OCI-LY3 (cell line): ENCODE results near the gene FBXO34.
A peak's percentile ranks its signal among the peaks of the same experiment; 100 is the strongest.

Experiments
- H2AFZ ChIP-seq: fragments of 200-600, 300-600 bp; shearing (Covaris generic); 2 replicates; pipeline ENCODE4 v1.6.0; 2014; ENCODE audit warnings: antibody characterized with exemption, low read depth, low read length
- H3K27ac ChIP-seq: fragments of 200-600, 300-600 bp; sonication (generic); 2 replicates; pipeline ENCODE4 v1.5.1; 2014; ENCODE audit warnings: mild to moderate bottlenecking, low read length, moderate library complexity, mixed read lengths
- H3K27me3 ChIP-seq: fragments of 200-600, 300-600 bp; sonication (generic); 2 replicates; pipeline ENCODE4 v1.6.1; 2014; ENCODE audit warnings: low read depth, low read length, mixed read lengths
- H3K36me3 ChIP-seq: fragments of 200-600, 300-600 bp; sonication (generic); replicated peaks from 2 replicates; pipeline ENCODE3; 2014; ENCODE audit warnings: low read depth, low read length, mixed read lengths
- H3K4me1 ChIP-seq: fragments of 300-600, 200-600 bp; sonication (generic); 2 replicates; pipeline ENCODE4 v1.6.1; 2014; ENCODE audit warnings: low read length, mixed read lengths
- H3K4me2 ChIP-seq: fragments of 200-600, 300-600 bp; sonication (generic); 2 replicates; pipeline ENCODE4 v1.6.1; 2014; ENCODE audit warnings: low read length, mixed read lengths
- H3K4me3 ChIP-seq: fragments of 300-600, 200-600 bp; sonication (generic); 2 replicates; pipeline ENCODE4 v1.5.1; 2014; ENCODE audit warnings: antibody characterized with exemption, mild to moderate bottlenecking, low read length, moderate library complexity
- H3K79me2 ChIP-seq: fragments of 300-600, 200-600 bp; shearing (Covaris generic); 2 replicates; pipeline ENCODE4 v1.6.1; 2014; ENCODE audit warnings: mild to moderate bottlenecking, low read length, mixed read lengths
- H3K9ac ChIP-seq: fragments of 300-600, 200-600 bp; shearing (Covaris generic); 2 replicates; pipeline ENCODE4 v1.6.0; 2014; ENCODE audit warnings: mild to moderate bottlenecking, low read length, moderate library complexity
- H3K9me3 ChIP-seq: fragments of 200-600, 300-600 bp; shearing (Covaris generic); 2 replicates; pipeline ENCODE4 v1.6.1; 2014; ENCODE audit warnings: low read length, mixed read lengths; ENCODE audit not compliant: insufficient read depth
- H4K20me1 ChIP-seq: fragments of 200-600, 300-600 bp; sonication (generic); 2 replicates; pipeline ENCODE4 v1.6.1; 2016; ENCODE audit warnings: low read length, mixed read lengths; ENCODE audit not compliant: insufficient read depth
- CTCF ChIP-seq: fragments of 200-600, 300-600 bp; sonication (generic); IDR thresholded peaks from 2 replicates; pipeline ENCODE4 v1.5.1; 2014; ENCODE audit warnings: antibody characterized with exemption, low read length, low read depth
- EZH2phosphoT487 ChIP-seq: fragments of 200-600 bp; shearing (Covaris generic); IDR thresholded peaks from 2 replicates; pipeline ENCODE4 v1.6.1; 2018; ENCODE audit warnings: antibody characterized with exemption, mixed run types, low read depth

FBXO34 gene

GRCh38 chr14:55302367-55303124, 31.3 kb downstream of the FBXO34 start:
- H3K4me3 ChIP-seq = 0 out of 2 replicates have a peak overlapping the region, but pooled peaks have one; percentile 14
- H3K4me1 ChIP-seq = peaks cover 38% of the 10 kb centered on the region
- peaks cover 3% of the 10 kb centered on the region for H3K36me3 ChIP-seq
- TF ChIP-seq CTCF (no peak), EZH2phosphoT487 (no peak)
- H3K79me2 ChIP-seq = peaks cover 79% of the 10 kb centered on the region
- H3K9ac ChIP-seq = no peak overlapping the region
- peak overlapping the region; percentile 52 for H3K27ac ChIP-seq
- H3K9me3 ChIP-seq = no peaks in the 10 kb centered on the region
- H3K27me3 ChIP-seq = no peaks in the 10 kb centered on the region
- H4K20me1 ChIP-seq = peaks cover 59% of the 10 kb centered on the region
- no peak overlapping the region for H2AFZ ChIP-seq
- H3K4me2 ChIP-seq = peak overlapping the region; percentile 59

GRCh38 chr14:55303125-55303499, 31.9 kb downstream of the FBXO34 start:
- Histone ChIP-seq H2AFZ (no peak overlapping the region), H3K36me3 (peaks cover 3% of the 10 kb centered on the region), H3K9ac (no peak overlapping the region), H3K4me2 (peak overlapping the region; percentile 59), H3K4me1 (peaks cover 32% of the 10 kb centered on the region), H3K79me2 (peaks cover 79% of the 10 kb centered on the region), H4K20me1 (peaks cover 53% of the 10 kb centered on the region), H3K9me3 (no peaks in the 10 kb centered on the region), H3K27me3 (no peaks in the 10 kb centered on the region), H3K4me3 (no peak overlapping the region), H3K27ac (peak overlapping the region; percentile 52)
- TF ChIP-seq CTCF (no peak), EZH2phosphoT487 (no peak)

GRCh38 chr14:55303691-55304145, 32.5 kb downstream of the FBXO34 start:
- Histone ChIP-seq H3K36me3 (peaks cover 9% of the 10 kb centered on the region), H3K4me3 (peak overlapping the region; percentile 24; the same call in 1 of the 2 replicates), H2AFZ (no peak overlapping the region), H3K79me2 (peaks cover 76% of the 10 kb centered on the region), H3K9me3 (no peaks in the 10 kb centered on the region), H3K27me3 (no peaks in the 10 kb centered on the region), H3K27ac (0 out of 2 replicates have a peak overlapping the region, but pooled peaks have one; percentile 6), H4K20me1 (peaks cover 52% of the 10 kb centered on the region), H3K9ac (no peak overlapping the region), H3K4me1 (peaks cover 29% of the 10 kb centered on the region), H3K4me2 (peak overlapping the region; percentile 59)
- TF ChIP-seq CTCF (no peak), EZH2phosphoT487 (no peak)

- H3K4me3 ChIP-seq = no peak overlapping the region
- no peak overlapping the region for H3K27ac ChIP-seq
- H3K36me3 ChIP-seq = peaks cover 27% of the 10 kb centered on the region
- no peak overlapping the region for H2AFZ ChIP-seq
- H3K4me2 ChIP-seq = no peak overlapping the region
- H3K4me1 ChIP-seq = peaks cover 24% of the 10 kb centered on the region
- no peaks in the 10 kb centered on the region for H3K27me3 ChIP-seq
- H3K9me3 ChIP-seq = peaks cover under 1% of the 10 kb centered on the region; the same call in 1 of the 2 replicates
- no peak overlapping the region for H3K9ac ChIP-seq
- TF ChIP-seq CTCF (no peak), EZH2phosphoT487 (no peak)
- peaks cover 64% of the 10 kb centered on the region for H3K79me2 ChIP-seq
- H4K20me1 ChIP-seq = peaks cover 41% of the 10 kb centered on the region
Measured at GRCh38 chr14:55306938-55307589, 35.8 kb downstream of the FBXO34 start.
